A549 (cell line): ENCODE data around the gene PGBD5.

ENCODE experiments used
- CBX2 ChIP-seq: fragments of 200-600 bp; sonication (generic); IDR thresholded peaks from 2 replicates; pipeline ENCODE4 v1.6.1; 2016; ENCODE audit warnings: low read depth, mild to moderate bottlenecking, borderline replicate concordance
- PBX3 ChIP-seq: IDR thresholded peaks from 2 replicates; pipeline ENCODE4 v1.6.1; 2012
- RAD21 ChIP-seq, 2 experiments: fragments of >200 bp in 1 of 2; sonication (Bioruptor Twin) in 1 of 2; formaldehyde crosslinking in 1 of 2; IDR thresholded peaks in 1 of 2; conservative IDR thresholded peaks in 1 of 2; 2 replicates in 1 of 2; 3 replicates in 1 of 2; pipeline ENCODE4 v1.6.1; 2012 to 2018; ENCODE audit warnings: inconsistent platforms in 1 of 2
- REST ChIP-seq: fragments of 200-600 bp; sonication (generic); IDR thresholded peaks from 2 replicates; pipeline ENCODE4 v1.6.1; 2016; ENCODE audit warnings: antibody characterized with exemption, mild to moderate bottlenecking, moderate library complexity
- TF ChIP-seq, protein P1 (sequence below): fragments of >200 bp; sonication (Bioruptor Twin); formaldehyde crosslinking; IDR thresholded peaks from 3 replicates; pipeline ENCODE4 v1.5.1; 2016

DNA sequence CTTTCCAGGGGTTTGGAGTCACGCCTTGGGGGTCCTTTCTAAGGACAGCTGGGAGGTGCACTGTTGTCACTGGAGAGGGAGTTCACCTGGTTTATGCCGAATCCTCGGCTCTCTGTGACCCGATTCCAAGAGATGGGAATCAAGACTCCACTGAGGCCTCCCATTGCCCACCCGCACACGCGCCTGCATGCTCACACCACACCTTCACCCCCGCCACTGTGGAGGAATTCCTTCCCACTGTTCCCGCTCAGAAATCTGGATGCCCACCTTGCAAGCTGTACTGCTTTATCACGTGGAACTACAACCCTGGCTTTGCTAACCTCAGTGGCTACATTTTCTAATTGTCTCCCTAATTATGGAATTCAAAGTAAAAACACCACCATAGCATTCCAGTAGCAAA is 29.2 kb downstream of the PGBD5 start:
- TF ChIP-seq RAD21 (conservative IDR thresholded peaks at IDR 0.05 in 1 of 2, IDR thresholded peaks at IDR 0.05 in 1 of 2) (no peak), CBX2 (no peak), PBX3 (no peak), REST (no peak)
- TF ChIP-seq, protein P1, sequence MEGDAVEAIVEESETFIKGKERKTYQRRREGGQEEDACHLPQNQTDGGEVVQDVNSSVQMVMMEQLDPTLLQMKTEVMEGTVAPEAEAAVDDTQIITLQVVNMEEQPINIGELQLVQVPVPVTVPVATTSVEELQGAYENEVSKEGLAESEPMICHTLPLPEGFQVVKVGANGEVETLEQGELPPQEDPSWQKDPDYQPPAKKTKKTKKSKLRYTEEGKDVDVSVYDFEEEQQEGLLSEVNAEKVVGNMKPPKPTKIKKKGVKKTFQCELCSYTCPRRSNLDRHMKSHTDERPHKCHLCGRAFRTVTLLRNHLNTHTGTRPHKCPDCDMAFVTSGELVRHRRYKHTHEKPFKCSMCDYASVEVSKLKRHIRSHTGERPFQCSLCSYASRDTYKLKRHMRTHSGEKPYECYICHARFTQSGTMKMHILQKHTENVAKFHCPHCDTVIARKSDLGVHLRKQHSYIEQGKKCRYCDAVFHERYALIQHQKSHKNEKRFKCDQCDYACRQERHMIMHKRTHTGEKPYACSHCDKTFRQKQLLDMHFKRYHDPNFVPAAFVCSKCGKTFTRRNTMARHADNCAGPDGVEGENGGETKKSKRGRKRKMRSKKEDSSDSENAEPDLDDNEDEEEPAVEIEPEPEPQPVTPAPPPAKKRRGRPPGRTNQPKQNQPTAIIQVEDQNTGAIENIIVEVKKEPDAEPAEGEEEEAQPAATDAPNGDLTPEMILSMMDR, result no peak
